Ramos (cell line): Measurements from ENCODE around the gene PDS5A.
"Not testable (repeated sequence)": the region's sequence is repeated elsewhere in the genome, so short reads cannot be mapped to it uniquely, and the experiment has no call there.

Experiments
- in situ Hi-C: fragments of 300-500 bp; cut with MboI; formaldehyde crosslinking; loops from one replicate; pipeline ENCODE4 v1.14.3; 2022; ENCODE audit warnings: low sequenced_read_pairs; ENCODE audit not compliant: unreplicated experiment

PDS5A gene

DNA sequence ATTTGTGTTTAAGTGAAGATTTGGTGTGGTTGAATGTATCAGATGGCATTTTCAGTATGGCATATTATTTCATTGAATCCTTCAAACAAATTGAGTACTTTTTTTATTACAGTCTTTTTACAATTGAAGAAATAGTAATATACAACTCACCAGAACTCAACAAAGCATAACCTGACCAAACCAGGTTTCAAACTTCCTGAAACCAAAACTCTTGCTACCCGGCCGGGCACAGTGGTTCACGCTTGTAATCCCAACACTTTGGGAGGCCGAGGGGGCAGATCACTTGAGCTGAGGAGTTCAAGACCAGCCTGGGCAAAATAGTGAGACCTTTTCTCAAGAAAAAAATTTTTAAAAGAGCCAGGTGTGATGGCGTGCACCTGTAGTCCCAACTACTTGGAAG lies 185.6 kb downstream of the PDS5A start:
- in situ Hi-C loops: no loop called here

DNA sequence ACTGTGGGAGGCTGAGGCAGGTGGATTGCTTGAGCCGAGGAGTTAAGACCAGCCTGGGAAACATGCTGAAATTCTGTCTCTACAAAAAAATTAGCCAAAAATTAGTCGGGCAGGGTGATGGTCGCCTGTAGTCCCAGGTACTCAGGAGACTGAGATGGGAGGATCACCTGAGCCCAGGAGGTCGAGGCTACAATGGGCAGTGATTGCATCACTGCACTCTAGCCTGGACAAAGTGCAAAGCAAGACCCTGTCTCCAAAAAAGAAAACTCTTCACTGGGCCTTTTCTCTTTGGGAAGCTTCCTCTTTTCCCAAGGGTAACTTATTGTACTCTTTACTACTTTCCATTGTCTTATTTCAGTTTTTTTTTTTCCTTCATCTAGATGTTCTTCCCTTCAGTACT lies 190.9 kb downstream of the PDS5A start:
- in situ Hi-C loops: no loop called here

DNA sequence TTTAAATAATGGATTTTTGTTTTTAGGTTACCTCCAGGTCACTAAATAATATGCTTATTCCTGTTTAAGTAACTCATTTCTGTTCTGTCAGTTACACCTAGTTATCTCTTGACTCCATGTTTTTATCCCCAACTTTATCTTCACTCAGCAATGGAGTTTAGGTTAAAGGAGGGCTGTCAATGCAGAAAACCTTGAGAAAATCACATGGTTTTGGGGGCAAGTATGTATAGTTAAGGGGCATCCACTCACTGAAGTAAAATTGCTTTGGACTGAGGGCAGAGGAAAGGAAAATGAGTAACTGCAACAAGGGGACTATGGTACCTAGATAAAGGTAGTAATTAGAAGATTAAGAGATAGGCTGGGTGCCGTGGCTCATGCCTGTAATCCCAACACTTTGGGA lies 192.6 kb downstream of the PDS5A start:
- in situ Hi-C loops: no loop called here

DNA sequence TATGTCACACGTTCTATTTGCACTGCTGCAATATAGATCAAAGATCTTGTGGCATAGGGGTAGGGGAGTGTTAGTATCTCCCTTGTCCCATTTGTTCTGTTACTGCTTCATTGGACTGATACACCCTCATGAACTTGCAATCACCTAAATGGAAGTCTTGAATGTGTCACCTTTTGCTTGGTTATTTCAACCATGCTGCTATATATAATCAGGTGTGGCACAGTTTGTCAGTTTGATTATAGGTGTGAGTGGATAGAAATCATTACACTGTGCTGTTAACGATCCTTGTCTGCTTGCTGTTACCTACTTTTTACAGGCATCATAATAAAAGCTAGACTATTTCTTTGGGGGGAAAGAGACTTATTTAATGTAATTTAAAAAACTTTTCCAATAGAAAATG lies 195.7 kb downstream of the PDS5A start:
- in situ Hi-C loops: not testable (repeated sequence)
